IMR-90 (cell line): ENCODE results near the gene PRAF2.

ENCODE experiments used
- BHLHE40 ChIP-seq: fragments of 150-350 bp; IDR thresholded peaks from 2 replicates; pipeline ENCODE4 v1.6.1; 2016; ENCODE audit warnings: mild to moderate bottlenecking, low read depth, low read length
- CEBPB ChIP-seq: IDR thresholded peaks from 2 replicates; pipeline ENCODE4 v1.6.1; 2012; ENCODE audit warnings: low read depth, low read length, improper control_type of control experiment
- FOS ChIP-seq: fragments of 150-350 bp; IDR thresholded peaks from 2 replicates; pipeline ENCODE4 v1.6.1; 2016; ENCODE audit warnings: low read depth, low read length
- MAFK ChIP-seq: IDR thresholded peaks from 2 replicates; pipeline ENCODE4 v1.6.1; 2012; ENCODE audit warnings: low read depth, low read length, improper control_type of control experiment
- MXI1 ChIP-seq: IDR thresholded peaks from 2 replicates; pipeline ENCODE4 v1.6.1; 2012; ENCODE audit warnings: low read depth, mild to moderate bottlenecking, low read length, moderate library complexity, borderline replicate concordance
- POLR2A ChIP-seq: IDR thresholded peaks from 2 replicates; pipeline ENCODE4 v1.6.1; 2012; ENCODE audit warnings: mild to moderate bottlenecking, low read depth, low read length
- RCOR1 ChIP-seq: IDR thresholded peaks from 2 replicates; pipeline ENCODE4 v1.6.1; 2012; ENCODE audit warnings: mild to moderate bottlenecking, low read length, improper control_type of control experiment; ENCODE audit not compliant: insufficient replicate concordance
- RFX5 ChIP-seq: IDR thresholded peaks from 2 replicates; pipeline ENCODE4 v1.8.0; 2012; ENCODE audit warnings: low read depth, mild to moderate bottlenecking, low read length, moderate library complexity
- SMC3 ChIP-seq: fragments of 150-350 bp; IDR thresholded peaks from 2 replicates; pipeline ENCODE4 v1.6.1; 2016; ENCODE audit warnings: low read depth, mild to moderate bottlenecking, antibody characterized with exemption, low read length, moderate library complexity
- TF ChIP-seq, protein P1 (sequence below): conservative IDR thresholded peaks from 2 replicates; pipeline ENCODE4 v1.5.1; 2012; ENCODE audit warnings: mild to moderate bottlenecking, low read depth, low read length, improper control_type of control experiment

DNA sequence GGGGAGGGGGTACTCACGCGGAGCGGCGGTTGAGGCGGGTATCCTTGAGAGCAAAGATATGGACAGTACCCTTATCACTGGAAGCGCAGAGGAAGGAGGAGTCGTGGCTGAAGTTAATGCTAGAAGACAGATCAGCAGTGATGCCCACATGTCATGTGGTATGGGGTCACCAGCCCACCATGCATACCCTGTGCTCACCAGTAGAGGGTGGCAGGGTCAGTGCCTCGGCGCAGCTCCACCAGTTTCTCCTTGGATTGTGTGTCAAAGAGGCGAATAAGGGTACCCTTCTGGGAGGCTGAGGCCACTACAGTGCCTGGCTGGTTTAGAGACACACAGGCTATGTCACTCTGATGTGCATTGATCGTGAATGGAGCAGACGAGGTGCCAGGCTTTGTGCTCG lies 1.5 kb upstream of the PRAF2 start:
- no peak for TF ChIP-seq POLR2A
- TF ChIP-seq, protein P1, sequence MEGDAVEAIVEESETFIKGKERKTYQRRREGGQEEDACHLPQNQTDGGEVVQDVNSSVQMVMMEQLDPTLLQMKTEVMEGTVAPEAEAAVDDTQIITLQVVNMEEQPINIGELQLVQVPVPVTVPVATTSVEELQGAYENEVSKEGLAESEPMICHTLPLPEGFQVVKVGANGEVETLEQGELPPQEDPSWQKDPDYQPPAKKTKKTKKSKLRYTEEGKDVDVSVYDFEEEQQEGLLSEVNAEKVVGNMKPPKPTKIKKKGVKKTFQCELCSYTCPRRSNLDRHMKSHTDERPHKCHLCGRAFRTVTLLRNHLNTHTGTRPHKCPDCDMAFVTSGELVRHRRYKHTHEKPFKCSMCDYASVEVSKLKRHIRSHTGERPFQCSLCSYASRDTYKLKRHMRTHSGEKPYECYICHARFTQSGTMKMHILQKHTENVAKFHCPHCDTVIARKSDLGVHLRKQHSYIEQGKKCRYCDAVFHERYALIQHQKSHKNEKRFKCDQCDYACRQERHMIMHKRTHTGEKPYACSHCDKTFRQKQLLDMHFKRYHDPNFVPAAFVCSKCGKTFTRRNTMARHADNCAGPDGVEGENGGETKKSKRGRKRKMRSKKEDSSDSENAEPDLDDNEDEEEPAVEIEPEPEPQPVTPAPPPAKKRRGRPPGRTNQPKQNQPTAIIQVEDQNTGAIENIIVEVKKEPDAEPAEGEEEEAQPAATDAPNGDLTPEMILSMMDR, result no peak
- no peak for TF ChIP-seq SMC3
- no peak for TF ChIP-seq FOS
- no peak for TF ChIP-seq RFX5
- no peak for TF ChIP-seq CEBPB
- no peak for TF ChIP-seq RCOR1
- no peak for TF ChIP-seq MXI1
- no peak for TF ChIP-seq MAFK
- TF ChIP-seq BHLHE40, result no peak
